B cell (primary cell): Measurements from ENCODE around the gene C19orf53.

Experiments used
- CTCF ChIP-seq: fragments of 200-600 bp; IDR thresholded peaks from one replicate; pipeline ENCODE4 v1.8.0; 2022; ENCODE audit warnings: antibody characterized with exemption, mild to moderate bottlenecking
- EZH2 ChIP-seq: IDR thresholded peaks from 2 replicates; pipeline ENCODE4 v1.6.1; 2012; ENCODE audit warnings: borderline replicate concordance, low read depth, mild to moderate bottlenecking, moderate library complexity, low read length; ENCODE audit not compliant: insufficient read depth, poor library complexity, severe bottlenecking

GRCh38 chr19:13796301-13797057 lies 22.2 kb downstream of the C19orf53 start:
- no peak for TF ChIP-seq CTCF
- TF ChIP-seq EZH2 = no peak
